ENCODE results near the gene ESYT3. TPM values are rescaled to one million over a fixed set of nuclear protein-coding genes. Genes with fewer than 3 reads are reported as not detected.

Gene ESYT3
- total RNA-seq, 1 experiment from 2014 or later, result 6.4 TPM

DNA sequence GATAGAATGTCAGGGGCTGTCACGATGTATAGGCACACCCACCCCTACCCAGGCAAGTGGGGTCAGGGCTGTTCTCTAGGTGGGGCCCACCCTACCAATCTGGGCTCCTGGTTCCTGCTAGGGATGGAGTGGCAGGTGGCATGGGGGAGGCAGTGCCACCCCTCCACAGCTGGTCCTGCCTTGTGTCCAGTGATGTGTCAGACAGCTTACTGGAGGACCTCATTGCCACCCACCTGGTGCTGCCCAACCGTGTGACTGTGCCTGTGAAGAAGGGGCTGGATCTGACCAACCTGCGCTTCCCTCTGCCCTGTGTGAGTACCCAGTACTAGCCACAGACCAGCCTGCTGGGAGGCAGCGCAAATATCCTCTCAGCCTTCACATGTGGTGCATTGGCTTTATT is 27.5 kb downstream of the ESYT3 start:
- Histone ChIP-seq H3K4me1 (replicated peaks; ENCODE audit: insufficient read depth) (no peaks in the 10 kb centered on the region), H3K79me2 (ENCODE audit: low read depth) (no peaks in the 10 kb centered on the region), H3K9me2 (ENCODE audit: insufficient read depth) (no peaks in the 10 kb centered on the region), H3K27me3 (ENCODE audit: insufficient read depth, low read depth) (no peaks in the 10 kb centered on the region), H3K36me3 (ENCODE audit: low read depth) (no peaks in the 10 kb centered on the region), H3K27ac (no peak overlapping the region), H4K20me1 (ENCODE audit: insufficient read depth) (no peaks in the 10 kb centered on the region), H3F3A (ENCODE audit: insufficient read depth, low read depth) (no peaks in the 10 kb centered on the region), H3K9me3 (ENCODE audit: insufficient read depth, low read depth) (no peaks in the 10 kb centered on the region), H3K4me2 (no peak overlapping the region), H3K4me3 (no peak overlapping the region), H2AFZ (no peak overlapping the region)
- no peak for TF ChIP-seq EZH2 (IDR thresholded peaks at IDR 0.05; ENCODE audit: low read depth)
- TF ChIP-seq, protein P1, sequence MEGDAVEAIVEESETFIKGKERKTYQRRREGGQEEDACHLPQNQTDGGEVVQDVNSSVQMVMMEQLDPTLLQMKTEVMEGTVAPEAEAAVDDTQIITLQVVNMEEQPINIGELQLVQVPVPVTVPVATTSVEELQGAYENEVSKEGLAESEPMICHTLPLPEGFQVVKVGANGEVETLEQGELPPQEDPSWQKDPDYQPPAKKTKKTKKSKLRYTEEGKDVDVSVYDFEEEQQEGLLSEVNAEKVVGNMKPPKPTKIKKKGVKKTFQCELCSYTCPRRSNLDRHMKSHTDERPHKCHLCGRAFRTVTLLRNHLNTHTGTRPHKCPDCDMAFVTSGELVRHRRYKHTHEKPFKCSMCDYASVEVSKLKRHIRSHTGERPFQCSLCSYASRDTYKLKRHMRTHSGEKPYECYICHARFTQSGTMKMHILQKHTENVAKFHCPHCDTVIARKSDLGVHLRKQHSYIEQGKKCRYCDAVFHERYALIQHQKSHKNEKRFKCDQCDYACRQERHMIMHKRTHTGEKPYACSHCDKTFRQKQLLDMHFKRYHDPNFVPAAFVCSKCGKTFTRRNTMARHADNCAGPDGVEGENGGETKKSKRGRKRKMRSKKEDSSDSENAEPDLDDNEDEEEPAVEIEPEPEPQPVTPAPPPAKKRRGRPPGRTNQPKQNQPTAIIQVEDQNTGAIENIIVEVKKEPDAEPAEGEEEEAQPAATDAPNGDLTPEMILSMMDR (conservative IDR thresholded peaks at IDR 0.05), result no peak
- DNase-seq, result no peak
- ChIA-PET CTCF (no interaction called here), POLR2A (ENCODE audit: unreplicated experiment) (no interaction called here)
- intact Hi-C loops (cut with micrococcal nuclease; ENCODE audit: unreplicated experiment), result no loop called here
- BruUV-seq (replicated peaks), result no TSS peak

DNA sequence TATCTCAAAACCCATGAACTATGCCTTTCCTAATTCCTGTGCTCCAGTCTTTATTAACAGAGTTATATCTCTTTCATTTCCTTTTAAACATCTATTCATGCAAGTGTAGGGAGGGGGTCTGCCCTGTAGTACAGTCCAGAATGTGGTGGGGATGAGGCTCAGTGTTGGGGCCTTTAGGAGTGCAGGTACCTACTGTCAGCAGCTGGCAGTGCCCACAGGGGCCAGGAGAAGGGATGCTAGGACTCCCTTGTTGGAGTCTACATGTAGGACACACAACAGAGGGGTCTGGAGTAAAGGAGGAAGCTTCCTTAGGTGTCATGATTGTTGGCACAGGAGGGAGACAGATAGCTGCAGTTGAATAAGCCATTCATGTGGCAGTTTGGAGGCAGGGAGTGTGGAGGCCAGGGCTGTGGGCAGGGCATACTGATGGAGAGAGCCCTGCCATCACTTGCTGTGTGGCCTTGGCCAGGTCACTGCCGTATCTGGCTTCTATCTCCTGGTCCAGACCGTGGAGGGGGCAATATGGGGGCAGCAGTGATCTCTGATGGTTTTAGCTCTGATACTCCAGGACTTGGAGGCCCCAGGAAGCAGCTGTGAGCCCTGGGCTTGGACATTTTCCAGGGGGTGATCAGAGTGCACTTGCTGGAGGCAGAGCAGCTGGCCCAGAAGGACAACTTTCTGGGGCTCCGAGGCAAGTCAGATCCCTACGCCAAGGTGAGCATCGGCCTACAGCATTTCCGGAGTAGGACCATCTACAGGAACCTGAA is 29.5 kb downstream of the ESYT3 start:
- TF ChIP-seq, protein P1 (conservative IDR thresholded peaks at IDR 0.05), result no peak
- no peak for TF ChIP-seq EZH2 (IDR thresholded peaks at IDR 0.05; ENCODE audit: low read depth)
- Histone ChIP-seq H3K9me2 (ENCODE audit: insufficient read depth) (no peaks in the 10 kb centered on the region), H3K4me1 (replicated peaks; ENCODE audit: insufficient read depth) (no peaks in the 10 kb centered on the region), H4K20me1 (ENCODE audit: insufficient read depth) (no peaks in the 10 kb centered on the region), H3K36me3 (ENCODE audit: low read depth) (no peaks in the 10 kb centered on the region), H3K27ac (no peak overlapping the region), H3K79me2 (ENCODE audit: low read depth) (no peaks in the 10 kb centered on the region), H3K4me2 (no peak overlapping the region), H2AFZ (no peak overlapping the region), H3F3A (ENCODE audit: insufficient read depth, low read depth) (no peaks in the 10 kb centered on the region), H3K9me3 (ENCODE audit: insufficient read depth, low read depth) (no peaks in the 10 kb centered on the region), H3K27me3 (ENCODE audit: insufficient read depth, low read depth) (no peaks in the 10 kb centered on the region), H3K4me3 (no peak overlapping the region)
- ChIA-PET POLR2A (ENCODE audit: unreplicated experiment) (no interaction called here), CTCF (no interaction called here)
- intact Hi-C loops (cut with micrococcal nuclease; ENCODE audit: unreplicated experiment), result no loop called here
- DNase-seq, result no peak
- BruUV-seq (replicated peaks), result no TSS peak

DNA sequence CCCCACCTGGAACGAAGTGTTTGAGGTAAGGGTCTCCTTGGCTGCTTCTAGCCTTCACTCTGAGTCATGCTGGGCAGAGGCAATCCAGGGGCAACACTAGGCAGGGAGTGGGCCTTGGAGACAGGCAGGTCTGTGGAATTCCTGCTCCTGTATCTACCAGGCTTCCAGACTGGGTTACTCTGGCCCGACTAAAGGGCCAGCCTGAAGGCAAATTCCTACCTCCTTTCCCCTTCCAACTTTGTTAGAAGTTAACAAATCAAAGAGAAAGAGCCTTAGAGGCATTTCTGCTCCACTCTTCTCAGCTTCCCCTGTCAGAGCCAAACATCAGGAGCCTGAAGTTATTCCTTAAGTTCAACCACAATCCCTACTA is 30.1 kb downstream of the ESYT3 start:
- Histone ChIP-seq H4K20me1 (ENCODE audit: insufficient read depth) (no peaks in the 10 kb centered on the region), H3K36me3 (ENCODE audit: low read depth) (no peaks in the 10 kb centered on the region), H2AFZ (no peak overlapping the region), H3K4me2 (no peak overlapping the region), H3F3A (ENCODE audit: insufficient read depth, low read depth) (no peaks in the 10 kb centered on the region), H3K27ac (no peak overlapping the region), H3K79me2 (ENCODE audit: low read depth) (no peaks in the 10 kb centered on the region), H3K9me3 (ENCODE audit: insufficient read depth, low read depth) (no peaks in the 10 kb centered on the region), H3K4me1 (replicated peaks; ENCODE audit: insufficient read depth) (no peaks in the 10 kb centered on the region), H3K9me2 (ENCODE audit: insufficient read depth) (no peaks in the 10 kb centered on the region), H3K27me3 (ENCODE audit: insufficient read depth, low read depth) (no peaks in the 10 kb centered on the region), H3K4me3 (no peak overlapping the region)
- TF ChIP-seq, protein P1 (conservative IDR thresholded peaks at IDR 0.05), result no peak
- TF ChIP-seq EZH2 (IDR thresholded peaks at IDR 0.05; ENCODE audit: low read depth), result no peak
- BruUV-seq (replicated peaks), result no TSS peak
- DNase-seq, result no peak
- ChIA-PET POLR2A (ENCODE audit: unreplicated experiment) (no interaction called here), CTCF (no interaction called here)
- intact Hi-C loops (cut with micrococcal nuclease; ENCODE audit: unreplicated experiment), result no loop called here

All from PC-9 (cell line).